ENCODE results near the gene FAM53B. TPM values are rescaled to one million over a fixed set of nuclear protein-coding genes. Genes with fewer than 3 reads are reported as not detected.

The FAM53B gene
- total and polyA plus RNA-seq, 4 experiments from 2014 or later = 7.3 to 60.7 (median 49.9) TPM

DNA sequence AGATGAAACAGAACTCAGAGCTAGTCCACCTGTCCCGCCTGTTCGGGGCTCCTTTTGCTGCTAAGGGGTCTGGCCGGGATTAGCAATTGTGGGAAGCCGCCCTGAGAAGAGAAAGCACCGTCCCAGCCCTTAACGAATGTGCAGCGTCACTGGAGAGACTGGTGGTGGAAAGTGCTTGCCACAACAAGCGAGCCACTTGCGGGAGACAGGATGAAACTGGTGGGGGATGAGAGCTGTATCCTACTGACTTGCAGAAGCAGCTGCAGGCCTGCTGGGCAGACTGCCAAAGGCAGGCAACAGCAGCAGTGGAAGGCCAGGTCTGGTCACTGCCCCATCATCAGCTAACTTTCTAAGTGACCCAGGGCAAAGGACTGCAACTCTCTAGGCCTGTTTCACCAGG, 95.4 kb downstream of the FAM53B start:
- peak overlapping the region; percentile 26 to 34 for H3K4me3 ChIP-seq (ENCODE audit: low read length in 2 of 2)
- intact Hi-C loops (cut with micrococcal nuclease) = loop anchor here (1.0 to 2.0 kb wide), 3 partner anchors 9 to 71 kb away; no protein-coding TSS in a partner anchor
- no peaks in the 10 kb centered on the region for H3K27me3 Mint-ChIP-seq

DNA sequence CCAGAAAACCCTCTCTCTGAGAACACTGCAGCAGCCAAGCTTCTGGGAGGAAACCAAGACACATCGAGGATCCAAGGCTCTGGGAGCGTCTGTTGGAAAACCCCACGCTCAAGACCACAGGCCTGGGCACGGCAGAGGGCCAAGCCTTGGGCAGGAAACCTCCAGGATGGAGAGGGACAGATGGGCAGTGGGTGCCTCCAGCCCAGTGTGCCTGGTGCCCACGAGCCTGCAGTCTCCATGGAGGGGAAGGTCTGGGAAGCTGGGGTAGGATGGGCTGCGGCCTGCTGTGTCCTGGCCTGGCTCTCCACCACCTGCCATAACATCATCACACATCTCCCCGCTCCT, 96.1 kb downstream of the FAM53B start:
- H3K27me3 Mint-ChIP-seq = no peaks in the 10 kb centered on the region
- peak overlapping the region; percentile 92 to 99 (median 96) for H3K27ac Mint-ChIP-seq
- no peak for DNase-seq
- ChIA-PET POLR2A (ENCODE audit: partially characterized antibody) (interaction anchor here (1.0 to 15.2 kb wide), 19 partner anchors 10 to 143 kb away, joined by 3 to 439 read pairs (median 22); partner anchors contain the start of genes EEF1AKMT2 and FAM53B), CTCF (ENCODE audit: partially characterized antibody) (interaction anchor here (0.7 to 10.6 kb wide), 26 partner anchors 10 to 119 kb away, joined by 3 to 200 read pairs (median 10); no protein-coding TSS in a partner anchor)
- peak overlapping the region; percentile 41 to 88 (median 81) for H3K4me3 Mint-ChIP-seq
- H3K4me1 Mint-ChIP-seq = peaks cover 66 to 100% (median 90%) of the 10 kb centered on the region in 4 donors
- H3K9me3 Mint-ChIP-seq = no peaks in the 10 kb centered on the region
- no peaks in the 10 kb centered on the region for H3K9me3 ChIP-seq (ENCODE audit: control insufficient read depth in 1 of 2, low read length in 2 of 2)
- H3K36me3 ChIP-seq (ENCODE audit: insufficient read depth, low read length) = no peaks in the 10 kb centered on the region
- H3K36me3 Mint-ChIP-seq = peaks cover 3 to 15% of the 10 kb centered on the region in 2 donors
- peak overlapping the region; percentile 26 to 34 for H3K4me3 ChIP-seq (ENCODE audit: low read length in 2 of 2)
- peak overlapping the region; percentile 79 for H3K27ac ChIP-seq (ENCODE audit: low read depth, low read length)
- no peaks in the 10 kb centered on the region for H3K27me3 ChIP-seq (ENCODE audit: insufficient read depth, low read length)
- intact Hi-C loops (cut with micrococcal nuclease) = loop anchor here (1.0 to 2.0 kb wide), 3 partner anchors 9 to 71 kb away; no protein-coding TSS in a partner anchor
- peaks cover 95% of the 10 kb centered on the region for H3K4me1 ChIP-seq (ENCODE audit: insufficient read depth, low read length)

More for the DNA sequence above, 95.4 kb downstream of the FAM53B start:
- peak overlapping the region; percentile 58 to 88 (median 81) for H3K4me3 Mint-ChIP-seq
- peaks cover 69 to 100% (median 92%) of the 10 kb centered on the region in 4 donors for H3K4me1 Mint-ChIP-seq
- H3K9me3 Mint-ChIP-seq = no peaks in the 10 kb centered on the region
- Histone ChIP-seq H3K27me3 (ENCODE audit: insufficient read depth, low read length) (no peaks in the 10 kb centered on the region), H3K4me1 (ENCODE audit: insufficient read depth, low read length) (peaks cover 99% of the 10 kb centered on the region), H3K9me3 (ENCODE audit: control insufficient read depth in 1 of 2, low read length in 2 of 2) (no peaks in the 10 kb centered on the region), H3K36me3 (ENCODE audit: insufficient read depth, low read length) (no peaks in the 10 kb centered on the region), H3K27ac (ENCODE audit: low read depth, low read length) (peak overlapping the region; percentile 79)
- H3K27ac Mint-ChIP-seq = peak overlapping the region; percentile 92 to 99 (median 96)
- ChIA-PET POLR2A (ENCODE audit: partially characterized antibody) (interaction anchor here (0.9 to 15.2 kb wide), 14 partner anchors 10 to 92 kb away, joined by 3 to 439 read pairs (median 57); no protein-coding TSS in a partner anchor), CTCF (ENCODE audit: partially characterized antibody) (interaction anchor here (0.8 to 10.6 kb wide), 20 partner anchors 10 to 110 kb away, joined by 3 to 200 read pairs (median 28); no protein-coding TSS in a partner anchor)
- peak; percentile 57 to 83 (median 66) for DNase-seq
- peaks cover 3 to 16% of the 10 kb centered on the region in 2 donors for H3K36me3 Mint-ChIP-seq

DNA sequence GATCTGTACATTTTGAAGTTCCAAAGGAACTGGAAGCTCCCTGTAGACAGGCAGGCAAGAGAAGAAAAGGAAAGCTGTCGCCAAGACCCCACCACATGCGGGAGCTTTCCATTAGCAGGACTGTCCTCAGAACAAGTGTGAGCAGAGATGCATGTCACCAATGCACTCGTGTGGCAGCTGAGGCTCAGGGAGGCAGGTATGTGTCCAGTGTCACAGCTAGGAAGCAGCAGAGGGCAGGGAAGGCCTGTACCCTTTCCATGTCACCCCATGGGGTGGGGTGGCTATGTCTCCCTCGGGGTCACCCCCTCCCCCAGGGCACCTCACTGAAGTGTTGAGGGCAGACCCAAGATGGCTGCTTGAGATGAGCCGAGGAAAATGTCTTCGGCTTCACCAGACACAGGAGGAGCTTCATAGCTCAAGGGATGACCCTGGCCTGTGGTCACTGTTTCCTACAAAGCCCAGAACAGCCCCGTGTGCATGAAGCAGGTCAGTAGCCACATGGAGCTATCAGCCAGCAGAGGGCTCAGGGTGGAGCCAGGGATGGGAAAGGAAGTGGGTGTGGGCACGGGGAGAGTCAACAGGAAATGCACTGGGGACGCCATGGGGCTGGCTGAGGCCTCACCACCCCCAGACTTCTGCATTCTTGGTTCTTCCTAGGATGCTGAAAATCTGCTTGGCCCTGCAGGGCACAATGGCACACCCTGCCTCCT, 96.6 kb downstream of the FAM53B start:
- Mint-ChIP-seq H3K9me3 (no peaks in the 10 kb centered on the region), H3K27ac (peak overlapping the region; percentile 92 to 99 (median 96)), H3K36me3 (peaks cover 7 to 19% of the 10 kb centered on the region in 2 donors), H3K4me1 (peaks cover 69 to 100% (median 90%) of the 10 kb centered on the region in 4 donors), H3K27me3 (no peaks in the 10 kb centered on the region), H3K4me3 (peak overlapping the region; percentile 41 to 88 (median 80))
- DNase-seq = peak; percentile 75 to 85 (median 78)
- Histone ChIP-seq H3K27ac (ENCODE audit: low read depth, low read length) (peak overlapping the region; percentile 79), H3K9me3 (ENCODE audit: control insufficient read depth in 1 of 2, low read length in 2 of 2) (no peaks in the 10 kb centered on the region), H3K4me3 (ENCODE audit: low read length in 2 of 2) (peak overlapping the region; percentile 26 to 34), H3K4me1 (ENCODE audit: insufficient read depth, low read length) (peaks cover 95% of the 10 kb centered on the region), H3K36me3 (ENCODE audit: insufficient read depth, low read length) (peaks cover 4% of the 10 kb centered on the region), H3K27me3 (ENCODE audit: insufficient read depth, low read length) (no peaks in the 10 kb centered on the region)
- intact Hi-C loops (cut with micrococcal nuclease) = loop anchor here (1.0 to 2.0 kb wide), 4 partner anchors 10 to 94 kb away; no protein-coding TSS in a partner anchor
- CTCF ChIA-PET (ENCODE audit: partially characterized antibody) = interaction anchor here (0.7 to 10.6 kb wide), 29 partner anchors 10 to 118 kb away, joined by 3 to 200 read pairs (median 7); no protein-coding TSS in a partner anchor
- POLR2A ChIA-PET (ENCODE audit: partially characterized antibody) = interaction anchor here (0.7 to 15.2 kb wide), 21 partner anchors 9 to 144 kb away, joined by 3 to 439 read pairs (median 16); partner anchors contain the start of genes EEF1AKMT2 and FAM53B

DNA sequence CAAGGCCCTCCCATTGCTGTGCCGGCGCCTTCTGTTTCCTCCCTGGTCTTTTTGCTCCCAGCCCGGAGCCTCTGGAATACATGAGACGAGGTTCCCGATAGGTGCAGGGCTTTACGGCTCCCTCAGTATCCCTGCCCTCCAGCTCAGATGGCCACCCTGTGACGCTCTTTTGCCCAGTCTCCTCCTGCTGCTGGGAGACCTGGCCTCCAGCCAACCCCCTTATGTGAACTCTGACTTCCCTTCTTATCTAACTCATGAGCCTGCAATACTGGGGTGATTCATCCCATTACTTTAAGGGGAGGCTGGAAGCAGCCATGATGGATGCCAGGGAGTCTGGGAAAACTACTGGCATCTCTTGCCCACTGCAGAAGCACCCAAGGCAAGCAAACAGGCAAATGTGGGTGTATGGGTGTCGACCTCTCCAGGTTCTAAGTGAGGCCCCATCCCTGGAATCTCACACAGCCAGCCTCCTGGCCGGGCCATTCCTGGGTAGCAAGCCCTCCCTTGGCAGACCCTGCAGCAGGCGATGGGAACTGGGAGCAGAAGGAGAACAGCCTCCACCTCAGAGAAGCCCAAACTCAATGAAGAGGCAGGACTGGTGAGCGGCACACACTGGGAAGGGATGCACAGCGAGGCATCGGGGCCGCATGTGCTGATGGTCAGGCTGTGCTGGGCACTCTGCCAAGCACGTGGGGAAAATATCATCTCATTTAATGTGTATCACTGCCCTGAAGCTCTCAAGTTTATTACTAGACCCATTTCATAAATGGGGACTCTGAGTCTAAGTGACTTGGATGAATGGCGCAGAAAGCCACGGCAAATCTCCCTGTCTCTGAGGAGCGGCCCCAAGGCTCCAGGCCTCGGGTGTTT, 97.5 kb downstream of the FAM53B start:
- peak overlapping the region; percentile 92 to 99 (median 96) for H3K27ac Mint-ChIP-seq
- no peaks in the 10 kb centered on the region for H3K9me3 Mint-ChIP-seq
- peaks cover 70 to 100% (median 88%) of the 10 kb centered on the region in 4 donors for H3K4me1 Mint-ChIP-seq
- Histone ChIP-seq H3K27ac (ENCODE audit: low read depth, low read length) (peak overlapping the region; percentile 79), H3K36me3 (ENCODE audit: insufficient read depth, low read length) (peaks cover 12% of the 10 kb centered on the region), H3K27me3 (ENCODE audit: insufficient read depth, low read length) (no peaks in the 10 kb centered on the region), H3K4me3 (ENCODE audit: low read length in 2 of 2) (peak overlapping the region in 1 of 2 donors; percentile 34), H3K9me3 (ENCODE audit: control insufficient read depth in 1 of 2, low read length in 2 of 2) (no peaks in the 10 kb centered on the region), H3K4me1 (ENCODE audit: insufficient read depth, low read length) (peaks cover 95% of the 10 kb centered on the region)
- CTCF ChIA-PET (ENCODE audit: partially characterized antibody) = interaction anchor here (0.8 to 10.6 kb wide), 30 partner anchors 9 to 117 kb away, joined by 3 to 200 read pairs (median 7); no protein-coding TSS in a partner anchor
- POLR2A ChIA-PET (ENCODE audit: partially characterized antibody) = interaction anchor here (0.7 to 15.2 kb wide), 21 partner anchors 8 to 145 kb away, joined by 3 to 439 read pairs (median 15); partner anchors contain the start of genes EEF1AKMT2 and FAM53B
- intact Hi-C loops (cut with micrococcal nuclease) = loop anchor here (1.0 kb wide), 1 partner anchor 95 kb away; no protein-coding TSS in a partner anchor
- DNase-seq = peak in 1 of 5 donors; percentile 7
- H3K27me3 Mint-ChIP-seq = no peaks in the 10 kb centered on the region
- peaks cover 7 to 23% of the 10 kb centered on the region in 2 donors for H3K36me3 Mint-ChIP-seq
- H3K4me3 Mint-ChIP-seq = peak overlapping the region; percentile 45 to 88 (median 80)

DNA sequence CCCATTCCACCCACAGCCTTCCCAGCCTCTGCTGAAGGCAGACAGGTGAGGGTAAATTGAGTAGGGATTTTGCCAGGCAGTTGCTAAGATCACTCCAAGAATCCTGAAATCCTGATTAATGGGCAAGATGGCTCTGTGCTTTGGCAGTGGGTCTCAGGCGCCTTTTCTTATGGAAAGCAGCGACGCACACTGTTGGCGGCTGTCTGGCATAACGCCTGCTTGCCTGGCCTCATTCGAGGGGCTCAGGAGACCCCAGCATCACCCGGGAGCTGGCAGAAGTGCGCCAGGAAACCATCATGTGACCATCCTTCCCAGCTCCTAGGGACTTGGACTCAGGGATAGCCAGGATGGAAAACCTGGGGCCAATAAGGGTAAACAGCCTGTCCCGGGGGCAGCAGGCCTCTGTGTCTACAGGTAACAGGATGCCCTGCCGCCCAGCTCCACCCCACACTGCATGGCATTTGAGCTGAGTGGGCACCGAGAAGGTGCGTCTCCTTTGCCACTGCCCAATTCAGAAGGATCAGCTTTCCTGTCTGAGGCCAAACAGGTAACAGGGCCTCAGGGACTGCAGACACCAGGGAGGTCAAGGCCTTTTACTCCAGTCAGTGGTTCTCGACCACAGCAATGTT, 98.6 kb downstream of the FAM53B start:
- no peak overlapping the region for H3K4me3 ChIP-seq (ENCODE audit: low read length in 2 of 2)
- ChIA-PET POLR2A (ENCODE audit: partially characterized antibody) (interaction anchor here (0.8 to 15.2 kb wide), 8 partner anchors 8 to 96 kb away, joined by 3 to 439 read pairs (median 5); no protein-coding TSS in a partner anchor), CTCF (ENCODE audit: partially characterized antibody) (interaction anchor here (0.8 to 10.6 kb wide), 10 partner anchors 9 to 100 kb away, joined by 3 to 200 read pairs (median 34); no protein-coding TSS in a partner anchor)
- intact Hi-C loops (cut with micrococcal nuclease) = no loop called here
- no peaks in the 10 kb centered on the region for H3K27me3 ChIP-seq (ENCODE audit: insufficient read depth, low read length)
- no peaks in the 10 kb centered on the region for H3K27me3 Mint-ChIP-seq
- peaks cover 70 to 100% (median 89%) of the 10 kb centered on the region in 4 donors for H3K4me1 Mint-ChIP-seq
- H3K9me3 Mint-ChIP-seq = peaks cover 0 to 2% (median 0%) of the 10 kb centered on the region in 8 donors
- H3K4me3 Mint-ChIP-seq = peak overlapping the region in 3 of 8 donors; percentile 35 to 63 (median 62)
- H3K9me3 ChIP-seq (ENCODE audit: control insufficient read depth in 1 of 2, low read length in 2 of 2) = no peaks in the 10 kb centered on the region
- peaks cover 12% of the 10 kb centered on the region for H3K36me3 ChIP-seq (ENCODE audit: insufficient read depth, low read length)
- peaks cover 95% of the 10 kb centered on the region for H3K4me1 ChIP-seq (ENCODE audit: insufficient read depth, low read length)
- H3K27ac Mint-ChIP-seq = peak overlapping the region; percentile 92 to 99 (median 95)
- H3K36me3 Mint-ChIP-seq = peaks cover 7 to 28% of the 10 kb centered on the region in 2 donors
- DNase-seq = peak in 1 of 5 donors; percentile 20
- peak overlapping the region; percentile 79 for H3K27ac ChIP-seq (ENCODE audit: low read depth, low read length)

Measured in CD4-positive, alpha-beta memory T cell (primary cell).